Endometrium (tissue), 2 donors: ENCODE data around the gene ACADSB.

Source experiments
- FAIRE-seq: peaks from 2 replicates; lab custom pipeline; 2012; peaks lifted over from hg19 to GRCh38; lab: Jason Lieb, UNC
- donor health status: control.
- donor health status: control.

Gene ACADSB

DNA sequence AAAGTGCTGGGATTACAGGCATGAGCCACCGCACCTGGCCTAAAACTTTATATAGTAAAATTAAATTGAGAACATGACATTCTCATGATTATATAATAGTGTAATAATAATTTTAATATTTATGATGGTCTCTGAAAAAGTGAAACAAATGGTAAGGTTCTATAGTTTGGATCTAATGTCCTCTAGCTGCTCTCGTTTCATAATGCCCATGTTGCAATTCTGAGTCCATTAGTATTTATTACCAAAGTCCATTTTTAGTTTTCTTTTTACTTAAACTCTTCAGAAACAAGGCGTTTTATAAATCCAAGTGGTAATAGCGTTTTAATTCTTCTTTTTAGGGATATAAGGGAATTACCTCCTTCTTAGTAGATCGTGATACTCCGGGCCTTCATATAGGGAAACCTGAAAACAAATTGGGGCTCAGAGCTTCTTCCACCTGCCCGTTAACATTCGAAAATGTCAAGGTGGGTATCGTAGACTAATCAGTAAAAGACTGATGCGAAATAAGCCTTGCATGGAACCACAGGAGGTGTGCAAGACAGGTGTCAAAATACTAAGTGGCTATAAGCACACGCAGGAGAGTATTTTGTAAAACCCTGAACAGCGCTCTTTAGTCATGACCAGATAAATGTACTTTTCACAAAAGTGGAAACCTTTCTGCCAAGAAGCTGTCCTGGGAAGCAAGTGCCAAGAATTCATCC, 34.1 kb downstream of the ACADSB start:
- FAIRE-seq, result no peak

GRCh38 chr10:123043409-123043925, 34.7 kb downstream of the ACADSB start:
- FAIRE-seq, result no peak

DNA sequence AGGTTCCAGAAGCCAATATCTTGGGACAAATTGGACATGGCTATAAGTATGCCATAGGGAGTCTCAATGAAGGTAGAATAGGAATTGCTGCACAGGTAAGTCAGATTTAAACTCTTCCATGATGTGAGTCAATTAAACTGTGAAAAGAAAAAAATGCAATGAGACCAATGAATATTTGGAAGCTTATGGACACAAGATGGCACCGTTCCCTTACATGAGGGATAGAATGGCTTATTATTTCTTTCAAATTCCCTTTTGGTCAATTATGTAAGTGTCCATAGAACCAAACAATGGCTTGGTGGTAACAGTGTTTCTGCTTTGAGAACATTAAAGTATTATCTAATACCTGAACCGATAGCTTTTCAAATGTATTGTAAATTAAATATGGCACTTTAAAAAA, 35.6 kb downstream of the ACADSB start:
- FAIRE-seq, result no peak

- no peak for FAIRE-seq
These were observed 37.3 kb downstream of the ACADSB start for GRCh38 chr10:123045961-123046731.

DNA sequence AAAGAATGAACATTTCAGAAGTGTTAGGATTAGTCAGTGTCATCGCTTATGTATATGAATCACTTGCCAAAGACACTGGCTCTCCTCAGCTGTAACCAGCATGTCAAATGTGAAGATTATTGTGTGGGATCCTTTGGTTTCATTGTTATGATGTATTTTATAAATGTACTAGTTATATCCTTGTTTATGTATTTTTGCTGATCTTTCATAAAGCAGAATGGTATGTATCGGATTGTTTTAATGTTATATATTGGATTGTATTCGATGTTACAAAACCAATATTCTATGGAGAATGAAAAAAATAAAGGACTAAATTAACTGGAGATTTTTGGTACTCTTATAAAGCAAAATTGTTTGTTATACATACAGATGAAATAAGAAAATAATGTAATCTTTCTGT, 49.2 kb downstream of the ACADSB start:
- no peak for FAIRE-seq

GRCh38 chr10:123061865-123062264, 53.1 kb downstream of the ACADSB start:
- no peak for FAIRE-seq

GRCh38 chr10:123062726-123063125, 53.9 kb downstream of the ACADSB start:
- no peak for FAIRE-seq

DNA sequence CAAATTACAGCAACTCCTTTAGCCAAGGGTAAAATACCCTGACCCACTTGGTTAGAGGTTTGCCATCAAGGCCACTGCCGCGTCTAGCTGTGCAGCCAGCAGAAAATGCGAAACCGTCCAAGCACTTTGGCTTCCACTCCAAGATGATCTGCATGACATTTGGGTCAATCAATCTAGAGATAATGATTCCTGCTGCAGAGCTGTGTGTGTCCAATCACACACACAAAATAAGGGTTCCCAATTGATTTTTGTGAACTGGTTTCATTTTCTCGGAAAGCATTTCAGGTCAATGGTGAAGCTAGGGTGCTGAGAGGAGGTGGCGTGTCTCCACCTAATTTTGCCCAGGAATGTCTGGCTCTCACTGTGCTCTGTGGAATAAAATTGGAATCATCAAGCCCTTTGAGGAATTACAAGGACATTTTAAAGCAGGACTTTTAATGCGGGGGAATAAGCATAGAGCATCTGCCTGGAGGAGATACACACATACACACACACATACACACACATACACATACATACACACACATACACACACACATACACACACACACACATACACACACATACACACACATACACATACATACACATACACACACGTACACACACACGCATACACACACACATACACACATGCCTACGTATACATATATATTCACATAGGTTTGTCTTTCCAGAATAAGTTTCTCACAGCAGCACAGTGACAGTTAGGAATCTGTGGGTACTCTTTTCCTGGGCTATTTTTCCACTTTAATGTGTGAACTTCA, 59.5 kb downstream of the ACADSB start:
- FAIRE-seq, result no peak

DNA sequence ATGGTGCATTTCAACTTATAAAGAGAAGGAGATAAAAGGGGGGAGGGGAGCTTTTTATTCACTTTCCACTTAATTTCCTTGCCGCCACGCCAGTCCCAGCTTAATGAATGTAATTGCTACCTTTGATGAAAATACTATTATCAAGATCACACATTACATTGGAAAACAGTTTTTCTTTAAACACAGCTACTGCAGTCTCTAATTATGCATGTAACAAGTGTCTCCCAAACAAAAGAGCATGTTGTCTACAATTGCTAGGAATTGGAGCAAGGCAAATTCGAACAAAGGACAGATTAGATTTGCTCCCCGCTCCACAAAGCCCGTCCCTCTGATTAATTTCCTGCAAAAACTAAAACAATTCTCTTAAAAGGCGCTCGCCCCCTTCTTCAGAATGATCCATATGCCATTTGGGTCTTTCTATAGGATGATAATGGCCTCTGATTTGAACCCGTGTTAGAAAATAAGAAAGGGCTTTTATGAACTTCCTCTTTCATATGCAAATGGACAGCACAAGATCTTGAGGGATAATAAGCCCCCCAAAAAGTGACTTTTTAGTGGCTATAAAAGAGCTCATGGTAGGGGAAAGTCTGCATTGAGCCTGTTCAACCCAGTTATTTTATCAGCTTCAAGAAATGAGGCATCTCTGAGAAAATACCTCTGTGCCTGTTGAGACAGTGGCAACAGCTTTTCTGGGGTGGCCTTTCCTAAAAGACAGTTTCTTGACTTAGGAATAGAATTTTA, 60.6 kb downstream of the ACADSB start:
- no peak for FAIRE-seq

DNA sequence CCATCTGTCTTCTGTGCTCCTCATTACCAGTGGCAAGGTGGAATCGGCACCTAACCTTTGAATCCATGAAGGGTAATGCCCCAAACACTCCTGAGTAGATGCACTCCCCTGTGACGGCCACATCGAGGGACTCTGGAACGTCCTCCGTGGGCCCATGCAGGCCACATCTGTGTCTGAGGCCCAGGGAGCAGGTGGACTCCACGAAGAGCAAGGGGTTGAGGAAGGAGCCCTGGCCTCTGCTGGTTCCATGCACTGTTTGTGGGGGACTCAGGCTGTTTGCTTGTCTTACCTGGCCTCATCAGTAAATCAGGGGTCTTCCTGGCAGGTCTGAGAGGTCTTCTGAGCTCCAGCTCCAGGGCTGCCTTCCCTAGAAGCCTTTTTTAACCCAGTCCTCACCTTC, 64.4 kb downstream of the ACADSB start:
- FAIRE-seq, result no peak

- no peak for FAIRE-seq
These were observed 65.4 kb downstream of the ACADSB start for GRCh38 chr10:123074215-123074614.

DNA sequence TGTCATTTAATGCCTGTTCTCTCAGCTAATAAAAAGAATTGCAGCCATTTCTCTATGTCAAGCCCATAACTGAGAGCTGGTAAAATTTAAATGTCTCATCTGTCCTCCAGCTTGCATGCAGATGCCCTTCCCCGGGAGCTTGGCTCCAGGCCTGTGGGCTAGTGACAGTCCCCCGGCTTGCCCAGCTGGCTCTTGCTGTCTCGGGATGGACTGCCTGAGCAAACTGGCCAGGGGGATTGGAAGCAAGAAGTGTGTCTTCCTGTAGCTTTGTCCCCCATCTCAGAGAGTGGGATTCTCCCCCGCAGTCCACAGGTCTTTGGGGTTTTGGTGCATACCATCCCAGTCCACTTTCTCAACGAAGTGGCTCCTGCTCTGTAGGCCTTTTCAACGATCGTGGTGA, 73.1 kb downstream of the ACADSB start:
- FAIRE-seq, result no peak

- FAIRE-seq, result no peak
These were observed 75.0 kb downstream of the ACADSB start for GRCh38 chr10:123083811-123084210.

- FAIRE-seq, result no peak
These were observed 77.5 kb downstream of the ACADSB start for GRCh38 chr10:123086281-123086680.

GRCh38 chr10:123087348-123087747, 78.5 kb downstream of the ACADSB start:
- no peak for FAIRE-seq

- no peak for FAIRE-seq
These were observed 79.0 kb downstream of the ACADSB start for GRCh38 chr10:123087786-123088185.

DNA sequence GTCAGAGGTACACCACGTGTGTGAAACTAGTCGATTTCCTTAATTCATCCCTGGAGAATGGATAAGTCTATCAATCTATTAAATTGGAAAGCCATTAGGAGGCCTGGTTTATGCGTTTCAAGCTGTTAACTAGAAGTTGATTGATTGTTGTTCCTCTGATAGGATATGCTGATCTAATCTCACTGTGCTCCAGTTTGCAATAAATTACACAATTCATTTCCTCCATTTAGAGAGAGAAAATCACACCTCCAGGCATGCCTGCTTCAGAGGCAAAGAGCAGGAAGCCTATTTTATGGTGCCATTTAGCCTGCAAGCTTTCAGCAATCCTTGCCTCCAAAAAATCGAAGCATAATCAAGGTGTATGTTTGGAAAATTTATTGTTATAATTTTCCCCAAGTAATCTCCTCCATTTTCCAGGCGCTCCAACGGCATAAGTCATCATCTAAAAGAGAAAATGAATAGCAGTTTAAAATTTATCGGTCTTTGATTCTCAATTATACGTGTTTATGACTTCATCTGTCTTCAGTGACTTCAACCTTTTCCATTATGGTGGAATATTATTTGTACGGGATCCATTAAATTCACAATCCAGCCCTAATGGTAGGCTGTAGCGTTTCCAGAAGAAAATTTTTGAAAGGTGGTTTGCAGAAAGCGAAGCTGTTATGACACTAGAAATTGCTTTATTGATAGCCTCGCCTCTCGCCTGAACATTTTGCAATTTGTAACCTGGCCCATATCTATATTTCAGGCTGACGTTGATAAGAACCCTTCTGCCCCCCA, 84.0 kb downstream of the ACADSB start:
- no peak for FAIRE-seq

GRCh38 chr10:123093489-123093888, 84.7 kb downstream of the ACADSB start:
- no peak for FAIRE-seq

DNA sequence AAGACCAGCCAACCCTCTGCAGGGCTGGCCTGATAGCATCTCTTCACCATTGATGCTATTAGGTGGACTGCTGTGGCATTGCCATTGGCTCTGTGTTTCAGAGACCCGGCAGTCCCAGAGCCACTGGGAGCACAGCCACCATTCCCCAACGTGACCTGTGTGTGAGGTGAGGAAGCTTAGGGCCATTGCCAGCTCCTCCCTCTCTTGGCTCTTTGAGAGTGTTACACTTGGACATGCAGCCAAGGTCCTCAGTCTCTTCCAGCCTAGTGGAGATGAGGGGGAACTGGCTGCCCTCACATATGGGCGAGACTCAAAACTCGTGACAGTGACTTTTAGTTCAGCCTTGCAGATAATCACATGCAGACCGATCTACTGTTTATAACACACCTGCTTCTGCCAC, 87.6 kb downstream of the ACADSB start:
- no peak for FAIRE-seq

- no peak for FAIRE-seq
These were observed 88.2 kb downstream of the ACADSB start for GRCh38 chr10:123097039-123097438.

GRCh38 chr10:123100030-123100762, 91.4 kb downstream of the ACADSB start:
- no peak for FAIRE-seq
